CD4-positive, alpha-beta T cell (primary cell): ENCODE data around the gene ETFB. TPM values are rescaled to one million over a fixed set of nuclear protein-coding genes. Genes with fewer than 3 reads are reported as not detected.

Source experiments
- ATAC-seq: fragments of 200-7000 bp; cut with Tn5 transposase; one replicate; pipeline ENCODE4 v1.10.0; 2022; ENCODE audit warnings: mild to moderate bottlenecking; ENCODE audit not compliant: poor library complexity
- CTCF ChIA-PET: fragments of 350-600 bp; sonication (Branson Sonifier 250); formaldehyde crosslinking; loops from one replicate; lab custom pipeline; 2021; ENCODE audit warnings: antibody characterized with exemption, inconsistent platforms; lab: Charles Lee
- POLR2A ChIA-PET: fragments of 350-600 bp; sonication (Branson Sonifier 250); formaldehyde crosslinking; loops from one replicate; lab custom pipeline; 2021; ENCODE audit warnings: antibody characterized with exemption, inconsistent platforms; lab: Charles Lee
- DNase-seq, 14 experiments: peaks; one replicate each; pipeline ENCODE4 v3.0.0-alpha.2; 2013 to 2020; ENCODE audit warnings: mixed read lengths in 2 of 14
- H3K27ac ChIP-seq, 2 donors: one replicate each; pipeline versions ENCODE4 v1.5.1 to v1.7.0; 2013; ENCODE audit warnings: low read length in 2 of 2, low read depth in 1 of 2, mild to moderate bottlenecking in 1 of 2
- H3K27me3 ChIP-seq, 2 experiments: 1 replicate in 1 of 2; 2 replicates in 1 of 2; pipeline versions ENCODE4 v1.6.1 to v1.7.0; 2013; ENCODE audit warnings: low read length in 2 of 2, control low read depth in 1 of 2, mild to moderate bottlenecking in 1 of 2, moderate library complexity in 1 of 2; ENCODE audit not compliant: insufficient read depth in 2 of 2, control insufficient read depth in 1 of 2
- H3K36me3 ChIP-seq: one replicate; pipeline ENCODE4 v1.6.1; 2013; ENCODE audit warnings: low read length, control low read depth; ENCODE audit not compliant: insufficient read depth
- H3K4me1 ChIP-seq: one replicate; pipeline ENCODE4 v1.6.1; 2013; ENCODE audit warnings: low read length, control low read depth; ENCODE audit not compliant: insufficient read depth
- H3K4me3 ChIP-seq: one replicate; pipeline ENCODE4 v1.5.1; 2013; ENCODE audit warnings: mild to moderate bottlenecking, low read length, moderate library complexity
- H3K9me3 ChIP-seq, 2 experiments: 1 replicate in 1 of 2; 2 replicates in 1 of 2; pipeline versions ENCODE4 v1.6.1 to v1.7.0; 2013; ENCODE audit warnings: low read length in 2 of 2, mild to moderate bottlenecking in 2 of 2, control low read depth in 1 of 2, moderate library complexity in 1 of 2; ENCODE audit not compliant: control insufficient read depth in 1 of 2, insufficient read depth in 1 of 2
- H3K27ac Mint-ChIP-seq: one replicate; pipeline ENCODE4 v1.8.0; 2020; ENCODE audit warnings: mixed read lengths
- H3K27me3 Mint-ChIP-seq: one replicate; pipeline ENCODE4 v1.8.0; 2021; ENCODE audit warnings: mixed read lengths
- H3K36me3 Mint-ChIP-seq: one replicate; pipeline ENCODE4 v1.8.0; 2021; ENCODE audit warnings: low read depth, mixed read lengths
- H3K4me1 Mint-ChIP-seq: one replicate; pipeline ENCODE4 v1.8.0; 2021; ENCODE audit warnings: low read depth, mixed read lengths
- H3K4me3 Mint-ChIP-seq: one replicate; pipeline ENCODE4 v1.8.0; 2020; ENCODE audit warnings: mild to moderate bottlenecking, mixed read lengths
- H3K9me3 Mint-ChIP-seq: one replicate; pipeline ENCODE4 v1.8.0; 2020; ENCODE audit warnings: mixed read lengths
- CTCF ChIP-seq: fragments of 200-600 bp; IDR thresholded peaks from one replicate; pipeline ENCODE4 v1.8.0; 2022; ENCODE audit warnings: antibody characterized with exemption, mild to moderate bottlenecking
- intact Hi-C, 2 experiments: fragments of 100-400 bp; cut with DNase I in 1 of 2; cut with micrococcal nuclease in 1 of 2; formaldehyde crosslinking; loops; one replicate each; pipeline versions ENCODE4 v1.15.1 to v1.9.0; 2023 to 2025; cut with DNase I, micrococcal nuclease
- polyA plus RNA-seq, 2 donors: library from polyadenylated mRNA; unstranded; fragments of 120-200 nt; gene quantifications; one replicate each; pipeline ENCODE4 v1.2.1, GENCODE V29; 2013
- total RNA-seq, 174 experiments: library from RNA in 2 of 174; stranded (reverse) in 2 of 174; gene quantifications; one replicate each; pipeline ENCODE4 v1.2.3 and lab custom pipeline; 2021 to 2026

Gene ETFB
- total RNA-seq (10 to 100 TPM; 29.7 to 30.1 TPM), total RNA-seq (lab: John Stamatoyannopoulos, UW) (2.5 to 39.6 (median 10.5) reads per million in 172 experiments)
- polyA plus RNA-seq (2013, experiment 1 of 2), result 59.1 TPM
- 56.8 TPM for polyA plus RNA-seq (2013, experiment 2 of 2)

DNA sequence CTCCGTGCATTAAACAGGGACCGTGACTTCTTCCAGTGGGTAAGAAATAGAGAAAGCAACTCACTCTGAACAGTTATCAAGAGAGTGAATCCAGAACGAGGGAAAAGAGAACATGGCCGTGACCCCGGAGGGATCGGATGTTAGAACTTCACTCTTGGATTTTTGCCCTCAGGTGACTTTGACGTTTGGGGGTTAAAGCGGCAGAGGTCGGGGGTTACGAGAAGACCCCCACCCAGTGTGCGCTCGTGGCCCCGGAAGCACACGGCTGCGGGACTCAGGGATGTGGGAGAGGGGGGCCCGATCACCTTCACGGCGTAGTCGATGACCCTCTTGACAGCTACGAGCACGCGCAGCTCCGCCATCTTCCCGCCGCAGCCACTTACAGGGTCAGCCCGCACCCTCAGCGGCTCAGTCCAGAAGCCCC lies at the start of gene ETFB:
ETFB (minus strand) TSS at position 424 of the 424 bp plus-strand sequence; CDS start at position 362, 62 bp downstream.
- no peak for TF ChIP-seq CTCF
- Histone ChIP-seq H3K4me1 (peaks cover 70% of the 10 kb centered on the region), H3K36me3 (no peaks in the 10 kb centered on the region), H3K9me3 (no peaks in the 10 kb centered on the region), H3K27ac (peak within 1 kb of the TSS; percentile 69 to 73), H3K4me3 (peak within 1 kb of the TSS; percentile 90), H3K27me3 (no peaks in the 10 kb centered on the region)
- intact Hi-C loops, result loop anchor here in 1 of 2 experiments (10.0 kb wide), 1 partner anchor 229 kb away; no protein-coding TSS in a partner anchor
- POLR2A ChIA-PET, result interaction anchor here (0.8 to 1.6 kb wide), 6 partner anchors 11 to 76 kb away, joined by 3 to 7 read pairs (median 4); partner anchors contain the start of gene VSIG10L
- CTCF ChIA-PET, result no interaction called here
- H3K36me3 Mint-ChIP-seq, result peaks cover 12% of the 10 kb centered on the region
- H3K27ac Mint-ChIP-seq, result peak within 1 kb of the TSS; percentile 84
- DNase-seq (no peak), ATAC-seq (no peak)
- H3K4me1 Mint-ChIP-seq, result peaks cover 66% of the 10 kb centered on the region
- H3K27me3 Mint-ChIP-seq, result no peaks in the 10 kb centered on the region
- H3K9me3 Mint-ChIP-seq, result no peaks in the 10 kb centered on the region
- H3K4me3 Mint-ChIP-seq, result peak within 1 kb of the TSS; percentile 96

DNA sequence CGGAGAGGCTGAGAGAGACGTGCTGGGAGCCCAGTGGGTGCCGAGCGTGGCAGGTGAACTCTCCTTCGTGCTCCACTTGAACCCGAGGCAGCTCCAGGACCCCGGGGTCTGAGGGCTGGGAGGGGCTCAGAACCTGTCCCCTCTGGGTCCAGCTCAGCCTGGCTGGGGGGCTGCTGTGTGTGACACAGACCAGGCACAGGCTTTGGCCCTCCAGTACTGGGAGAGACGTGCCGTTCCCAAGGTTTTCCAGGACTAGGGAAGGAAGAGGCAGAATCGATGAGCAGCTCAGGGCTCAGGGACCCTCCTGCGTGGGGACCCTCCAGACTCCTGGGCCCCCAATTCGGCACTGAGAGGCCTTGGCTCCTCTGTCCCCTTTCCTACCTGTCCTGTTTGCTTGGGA lies 49.0 kb upstream of the ETFB start:
- intact Hi-C loops, result no loop called here
- no peak overlapping the region for H3K4me3 ChIP-seq
- H3K9me3 ChIP-seq, result no peaks in the 10 kb centered on the region
- Mint-ChIP-seq H3K27ac (no peak overlapping the region), H3K27me3 (peaks cover 21% of the 10 kb centered on the region), H3K36me3 (no peaks in the 10 kb centered on the region), H3K9me3 (no peaks in the 10 kb centered on the region), H3K4me1 (no peaks in the 10 kb centered on the region), H3K4me3 (no peak overlapping the region)
- DNase-seq (no peak), ATAC-seq (no peak)
- no peak for TF ChIP-seq CTCF
- peaks cover 0 to 4% of the 10 kb centered on the region in 2 experiments for H3K27me3 ChIP-seq
- H3K27ac ChIP-seq, result no peak overlapping the region
- ChIA-PET POLR2A (no interaction called here), CTCF (no interaction called here)
- no peaks in the 10 kb centered on the region for H3K36me3 ChIP-seq
- H3K4me1 ChIP-seq, result peaks cover 5% of the 10 kb centered on the region

DNA sequence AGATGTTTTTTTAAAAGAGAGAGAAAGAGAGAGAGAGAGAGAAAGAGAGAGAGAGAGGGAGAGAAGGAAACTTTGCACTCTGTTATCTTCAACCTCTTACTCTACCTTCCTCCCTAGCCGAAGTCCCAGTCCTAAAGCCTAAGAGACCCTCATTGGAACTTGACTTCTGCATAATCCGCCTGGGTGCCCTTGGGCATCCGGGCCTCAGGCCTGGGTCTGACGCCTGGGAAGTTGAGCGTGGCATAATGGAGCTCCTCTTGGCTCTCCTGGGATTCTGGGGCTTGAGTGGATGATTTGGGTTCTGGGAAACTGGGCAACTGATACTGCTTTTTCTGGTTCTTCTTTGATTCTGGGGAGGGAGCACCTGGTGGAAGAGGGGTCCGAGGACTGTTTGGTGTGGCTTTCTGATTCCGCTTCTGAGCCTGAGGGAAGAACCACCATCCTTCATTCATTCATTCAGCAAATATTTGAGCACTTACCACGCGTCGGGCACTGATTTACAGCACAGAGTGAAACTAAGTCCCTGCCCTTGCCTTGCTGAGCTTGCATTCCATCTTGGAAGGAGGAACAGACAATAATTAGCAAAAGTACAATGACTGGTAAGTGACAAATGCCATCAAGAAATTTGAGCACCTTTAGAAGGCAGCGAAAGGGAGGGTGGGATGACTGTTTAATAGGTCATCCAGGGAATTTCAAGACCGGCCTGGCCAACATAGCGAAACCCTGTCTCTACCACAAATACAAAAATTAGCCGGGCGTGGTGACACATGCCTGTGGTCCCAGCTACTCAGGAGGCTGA lies 45.0 kb upstream of the ETFB start:
- H3K9me3 ChIP-seq, result no peaks in the 10 kb centered on the region
- H3K27ac Mint-ChIP-seq, result no peak overlapping the region
- ChIA-PET CTCF (no interaction called here), POLR2A (no interaction called here)
- ATAC-seq, result no peak
- H3K27ac ChIP-seq, result no peak overlapping the region
- H3K4me3 Mint-ChIP-seq, result no peak overlapping the region
- H3K9me3 Mint-ChIP-seq, result no peaks in the 10 kb centered on the region
- intact Hi-C loops, result no loop called here
- TF ChIP-seq CTCF, result no peak
- H3K36me3 ChIP-seq, result no peaks in the 10 kb centered on the region
- H3K27me3 ChIP-seq, result no peaks in the 10 kb centered on the region
- H3K36me3 Mint-ChIP-seq, result no peaks in the 10 kb centered on the region
- peaks cover 13% of the 10 kb centered on the region for H3K27me3 Mint-ChIP-seq
- no peaks in the 10 kb centered on the region for H3K4me1 Mint-ChIP-seq
- H3K4me3 ChIP-seq, result no peak overlapping the region
- DNase-seq, result no peak
- H3K4me1 ChIP-seq, result no peaks in the 10 kb centered on the region
